Heart right ventricle (tissue), 16 donors: ENCODE data around the gene RIT1. TPM values are rescaled to one million over a fixed set of nuclear protein-coding genes. Genes with fewer than 3 reads are reported as not detected.

Experiments used
- ATAC-seq, 8 donors: fragments of 200-7000 bp; cut with Tn5 transposase; one replicate each; pipeline ENCODE4 v1.9.1; 2020; ENCODE audit warnings: mild to moderate bottlenecking in 8 of 8, moderate library complexity in 8 of 8, moderate number of reproducible peaks in 1 of 8
- DNase-seq, 2 donors: peaks; one replicate each; pipeline ENCODE4 v3.0.0-alpha.2; 2020
- H3K27ac ChIP-seq, 10 donors: fragments of 200-600 bp; sonication (generic) in 2 of 10; one replicate each; pipeline versions ENCODE4 v1.5.0 to v1.8.0; 2020 to 2022; ENCODE audit warnings: mild to moderate bottlenecking in 3 of 10
- H3K27me3 ChIP-seq, 7 donors: fragments of 200-600 bp; one replicate each; pipeline ENCODE4 v1.8.0; 2021 to 2022; ENCODE audit warnings: mild to moderate bottlenecking in 2 of 7
- H3K36me3 ChIP-seq, 9 donors: fragments of 200-600 bp; sonication (generic) in 1 of 9; one replicate each; pipeline versions ENCODE4 v1.5.0 to v1.8.0; 2020 to 2022; ENCODE audit warnings: mild to moderate bottlenecking in 2 of 9
- H3K4me1 ChIP-seq, 9 donors: fragments of 200-600 bp; sonication (generic) in 1 of 9; one replicate each; pipeline versions ENCODE4 v1.5.0 to v1.8.0; 2020 to 2022; ENCODE audit warnings: mild to moderate bottlenecking in 4 of 9
- H3K4me3 ChIP-seq, 10 donors: fragments of 200-600 bp; sonication (generic) in 2 of 10; one replicate each; pipeline versions ENCODE4 v1.5.0 to v1.8.0; 2020 to 2022; ENCODE audit warnings: mild to moderate bottlenecking in 7 of 10, moderate library complexity in 2 of 10
- H3K9me3 ChIP-seq, 11 donors: fragments of 200-600 bp in 10 of 11; sonication (generic) in 2 of 11; one replicate each; pipeline versions ENCODE4 v1.5.0 to v1.8.0; 2013 to 2022; ENCODE audit warnings: mild to moderate bottlenecking in 2 of 11, control low read depth in 1 of 11, moderate library complexity in 1 of 11
- WGBS, 2 donors: extraction: QIAGEN DNeasy Blood & Tissue Kit; methylation state at CpG; one replicate each; pipeline ENCODE4 v1.1.7; 2013; ENCODE audit warnings: inconsistent platforms in 1 of 2; 5-methylcytosine and 5-hydroxymethylcytosine counted together
- intact Hi-C, 10 donors: fragments of 100-400 bp; cut with DNase I; formaldehyde crosslinking; loops; one replicate each; pipeline versions ENCODE4 v1.11.1 to v1.14.2; 2022
- polyA plus RNA-seq, 2 donors: library from polyadenylated mRNA; stranded (reverse); fragments of 200-250 nt; gene quantifications; one replicate each; pipeline ENCODE4 v1.2.3, GENCODE V29; 2013
- total RNA-seq, 10 donors: library from RNA; stranded (reverse); fragmentation: NEBNext Ultra II Directional in 3 of 10; extraction: Animal tissue kit (Norgen Biotek cat#: 25700) in 3 of 10; gene quantifications; one replicate each; pipeline versions ENCODE4 v1.2.1 to v1.2.4, GENCODE V29; 2021 to 2023
- TF ChIP-seq, protein P1 (sequence below), 9 donors: fragments of 200-600 bp; sonication (generic) in 2 of 9; IDR thresholded peaks; one replicate each; pipeline versions ENCODE4 v1.5.0 to v1.8.0; 2021 to 2022; ENCODE audit warnings: antibody characterized with exemption in 9 of 9, mild to moderate bottlenecking in 5 of 9, moderate library complexity in 1 of 9
- donor health status: Arrhythmogenic right ventricular cardiomyopathy.
- donor health status: ischemic (EF 13 %, LVEDD 7.1; RV severe dilation, severe dysfunction).
- donor health status: healthy with polysubstance abuse.
- donor health status: DM: no; HTN: yes; CAD: no.
- donor health status: DM: no; HTN: no; CAD: no.
- donor health status: ischemic (EF 25% LVEDD 6.9; RV normal size, moderate dysfunction).
- donor health status: ischemic (EF 25% LVEDD 5.7; RV mildly dilated, moderate dysfunction).
- donor health status: healthy.
- donor health status: DM: yes; HTN: yes; CAD: no.
- donor health status: Ischemic cardiomyopathy.
- donor health status: ischemic (EF 35%, LVEDD 5.7; RV mildly dilated, moderate dysfunction).
- donor health status: nonischemic (EF 11% LVEDD 7.7; RV severe dilation, severe dysfunction).
- donor health status: DM: yes; HTN: yes; CAD: no.
- donor health status: PGD.
- donor health status: ischemic (EF 29% LVEDD 5.4; RV normal size, mild dysfunction).
- donor health status: nonischemic (EF 23%, LVEDD 6.1; RV moderate dilation, normal function).

Gene RIT1
- total and polyA plus RNA-seq, 12 donors = 11.5 to 32.3 (median 20.7) TPM

DNA sequence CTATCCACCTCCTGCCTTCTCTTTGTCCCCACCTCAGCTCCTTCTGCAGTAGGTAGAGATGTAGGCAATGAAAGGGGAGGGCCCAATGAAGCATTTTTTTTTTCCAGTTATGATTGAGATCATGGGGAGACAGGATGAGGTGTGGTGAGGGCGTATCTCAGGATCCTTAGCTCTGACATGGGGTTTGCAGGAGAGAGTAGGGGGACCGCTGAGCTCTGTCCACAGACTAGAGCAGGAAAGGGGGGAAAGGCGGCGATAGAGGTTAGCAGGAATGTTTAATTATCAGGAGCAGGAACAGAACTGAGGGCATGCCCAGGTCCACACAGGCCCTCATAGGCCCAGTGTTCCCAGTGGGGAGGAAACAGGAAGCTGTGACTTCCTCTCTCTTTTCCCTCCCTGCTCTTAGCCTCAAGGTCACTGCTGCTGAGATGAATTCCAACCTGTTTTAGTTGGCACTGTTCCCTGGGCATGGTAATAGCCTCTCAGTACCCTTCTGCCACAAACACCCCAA is 29.4 kb upstream of the RIT1 start:
- peak; percentile 65 to 86 (median 81) for ATAC-seq
- Histone ChIP-seq H3K27me3 (no peaks in the 10 kb centered on the region), H3K9me3 (no peaks in the 10 kb centered on the region), H3K4me1 (peaks cover 32 to 73% (median 56%) of the 10 kb centered on the region in 9 donors), H3K4me3 (peak overlapping the region in 1 of 10 donors; percentile 14), H3K27ac (peak overlapping the region; percentile 80 to 96 (median 85)), H3K36me3 (peaks cover 0 to 3% (median 0%) of the 10 kb centered on the region in 9 donors)
- intact Hi-C loops = loop anchor here in 6 of 10 donors (5.0 kb wide), 3 partner anchors 37 to 47 kb away; partner anchors contain the start of gene ARHGEF2 (in 4 of the 6)
- 29 to 36% methylated on average over 4 of the region's 4 CpGs for WGBS, 2 donors
- DNase-seq = peak in 1 of 2 donors; percentile 74
- TF ChIP-seq, protein P1, sequence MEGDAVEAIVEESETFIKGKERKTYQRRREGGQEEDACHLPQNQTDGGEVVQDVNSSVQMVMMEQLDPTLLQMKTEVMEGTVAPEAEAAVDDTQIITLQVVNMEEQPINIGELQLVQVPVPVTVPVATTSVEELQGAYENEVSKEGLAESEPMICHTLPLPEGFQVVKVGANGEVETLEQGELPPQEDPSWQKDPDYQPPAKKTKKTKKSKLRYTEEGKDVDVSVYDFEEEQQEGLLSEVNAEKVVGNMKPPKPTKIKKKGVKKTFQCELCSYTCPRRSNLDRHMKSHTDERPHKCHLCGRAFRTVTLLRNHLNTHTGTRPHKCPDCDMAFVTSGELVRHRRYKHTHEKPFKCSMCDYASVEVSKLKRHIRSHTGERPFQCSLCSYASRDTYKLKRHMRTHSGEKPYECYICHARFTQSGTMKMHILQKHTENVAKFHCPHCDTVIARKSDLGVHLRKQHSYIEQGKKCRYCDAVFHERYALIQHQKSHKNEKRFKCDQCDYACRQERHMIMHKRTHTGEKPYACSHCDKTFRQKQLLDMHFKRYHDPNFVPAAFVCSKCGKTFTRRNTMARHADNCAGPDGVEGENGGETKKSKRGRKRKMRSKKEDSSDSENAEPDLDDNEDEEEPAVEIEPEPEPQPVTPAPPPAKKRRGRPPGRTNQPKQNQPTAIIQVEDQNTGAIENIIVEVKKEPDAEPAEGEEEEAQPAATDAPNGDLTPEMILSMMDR (IDR thresholded peaks at IDR 0.05) = no peak

DNA sequence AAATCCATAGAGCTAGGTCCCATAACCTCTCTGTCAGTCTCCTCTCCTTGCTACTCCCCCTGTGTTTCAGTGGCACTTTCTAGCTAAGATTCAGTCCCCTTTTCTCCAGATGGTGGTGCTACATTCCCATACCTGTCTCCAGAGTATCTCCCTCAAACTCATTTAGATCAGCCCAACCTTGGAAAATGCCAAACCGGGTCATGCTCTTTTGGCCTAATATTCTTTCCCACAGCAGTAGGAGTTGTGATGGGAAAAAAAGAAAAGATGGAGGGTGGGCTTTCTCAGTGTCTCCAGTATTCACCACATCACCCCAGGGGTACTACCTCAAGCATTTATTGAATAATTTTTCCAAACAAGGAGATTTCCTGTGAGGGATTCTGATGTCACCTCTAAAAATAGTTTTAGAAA is 27.1 kb upstream of the RIT1 start:
- 0% methylated on average over 1 of the region's 1 CpG for WGBS, 2 donors

DNA sequence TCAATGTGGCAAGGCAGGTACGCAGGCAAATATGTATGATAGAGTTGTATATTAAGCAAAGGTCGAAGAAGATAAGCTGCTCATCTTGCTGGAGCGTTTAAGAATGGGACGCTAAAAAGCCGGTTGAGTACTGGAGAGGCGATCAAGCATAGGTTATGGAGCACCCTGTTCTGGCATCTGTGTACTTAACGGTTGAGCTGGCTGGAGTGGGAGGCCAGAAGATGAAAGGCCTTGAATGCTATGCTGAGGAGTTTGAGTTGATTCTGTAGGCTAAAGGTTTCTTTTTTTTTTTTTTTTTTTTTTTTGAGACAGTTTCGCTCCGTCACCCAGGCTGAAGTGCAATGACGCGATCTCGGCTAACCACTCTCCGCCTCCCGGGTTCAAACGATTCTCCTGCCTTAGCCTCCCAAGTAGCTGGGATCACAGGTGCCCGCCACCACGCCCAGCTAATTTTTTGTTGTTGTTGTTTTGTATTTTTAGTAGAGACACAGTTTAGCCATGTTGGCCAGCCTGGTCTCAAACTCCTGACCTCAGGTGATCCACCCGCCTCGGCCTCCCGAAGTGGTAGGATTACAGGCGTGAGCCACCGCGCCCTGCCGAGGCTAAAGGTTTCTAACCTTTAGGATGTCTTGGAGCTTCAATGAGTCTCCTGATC is 23.9 kb upstream of the RIT1 start:
- peak overlapping the region; percentile 81 to 97 (median 92) for H3K27ac ChIP-seq
- peak overlapping the region; percentile 53 to 98 (median 78) for H3K4me3 ChIP-seq
- H3K27me3 ChIP-seq = no peaks in the 10 kb centered on the region
- H3K4me1 ChIP-seq = peaks cover 34 to 69% (median 59%) of the 10 kb centered on the region in 9 donors
- ATAC-seq (no peak), DNase-seq (no peak)
- no peaks in the 10 kb centered on the region for H3K9me3 ChIP-seq
- intact Hi-C loops = loop anchor here in 2 of 10 donors (2.0 to 10.0 kb wide), 3 partner anchors 54 to 120 kb away; partner anchors contain the start of genes LAMTOR2 (in 2 of the 2) and UBQLN4 (in 2 of the 2)
- 81 to 82% methylated on average over 24 of the region's 24 CpGs for WGBS, 2 donors
- TF ChIP-seq, protein P1 (IDR thresholded peaks at IDR 0.05) = no peak
- H3K36me3 ChIP-seq = peaks cover 0 to 37% (median 13%) of the 10 kb centered on the region in 9 donors

More for the DNA sequence above, 27.1 kb upstream of the RIT1 start:
- Histone ChIP-seq H3K4me3 (no peak overlapping the region), H3K4me1 (peaks cover 35 to 69% (median 58%) of the 10 kb centered on the region in 9 donors), H3K36me3 (peaks cover 0 to 5% (median 0%) of the 10 kb centered on the region in 9 donors), H3K27me3 (no peaks in the 10 kb centered on the region), H3K27ac (peak overlapping the region in 9 of 10 donors; percentile 43 to 96 (median 85)), H3K9me3 (no peaks in the 10 kb centered on the region)
- peak in 1 of 2 donors; percentile 64 for DNase-seq
- peak in 5 of 8 donors; percentile 11 to 29 (median 18) for ATAC-seq
- TF ChIP-seq, protein P1 (IDR thresholded peaks at IDR 0.05) = peak; percentile 41 to 84 (median 67)
- intact Hi-C loops = loop anchor here in 8 of 10 donors (1.0 to 10.0 kb wide), 4 partner anchors 51 to 117 kb away; partner anchors contain the start of genes LAMTOR2 (in 2 of the 8) and UBQLN4 (in 2 of the 8)
